Colonic mucosa (tissue), 4 donors: ENCODE results near the gene CUTC. TPM values are rescaled to one million over a fixed set of nuclear protein-coding genes. Genes with fewer than 3 reads are reported as not detected.

ENCODE experiments used
- DNase-seq: peaks from one replicate; pipeline ENCODE4 v3.0.0-alpha.2; 2020
- H3K27ac ChIP-seq: fragments of 200-600 bp; one replicate; pipeline ENCODE4 v1.8.0; 2021
- H3K27me3 ChIP-seq: fragments of 200-600 bp; one replicate; pipeline ENCODE4 v1.8.0; 2021
- H3K36me3 ChIP-seq: fragments of 200-600 bp; one replicate; pipeline ENCODE4 v1.8.0; 2021
- H3K4me1 ChIP-seq: fragments of 200-600 bp; one replicate; pipeline ENCODE4 v1.8.0; 2021; ENCODE audit warnings: mild to moderate bottlenecking
- H3K4me3 ChIP-seq: fragments of 200-600 bp; one replicate; pipeline ENCODE4 v1.8.0; 2021
- H3K9ac ChIP-seq, 2 donors: one replicate each; pipeline ENCODE4 v1.7.0; 2013; ENCODE audit warnings: control low read depth in 2 of 2, low read depth in 2 of 2, low read length in 2 of 2
- H3K9me3 ChIP-seq: fragments of 200-600 bp; one replicate; pipeline ENCODE4 v1.8.0; 2021
- CTCF ChIP-seq: fragments of 200-600 bp; IDR thresholded peaks from one replicate; pipeline ENCODE4 v1.8.0; 2022; ENCODE audit warnings: antibody characterized with exemption, mild to moderate bottlenecking
- intact Hi-C: fragments of 100-400 bp; cut with DNase I; formaldehyde crosslinking; loops from one replicate; pipeline ENCODE4 v1.14.1; 2022
- total RNA-seq, 2 donors: library from RNA; stranded (reverse); fragmentation: NEBNext Ultra II Directional in 1 of 2; extraction: Animal tissue kit (Norgen Biotek cat#: 25700) in 1 of 2; gene quantifications; one replicate each; pipeline ENCODE4 v1.2.1, GENCODE V29; 2021
- donor health status: healthy.
- donor health status: DM: no; HTN: no; CAD: no.
- donor health status: DM: no; HTN: no; CAD: no.

CUTC gene
- total RNA-seq, 2 donors from 2014 or later: 11.2 to 15.6 TPM

GRCh38 chr10:99804471-99804870, 72.4 kb downstream of the CUTC start:
- Histone ChIP-seq H3K4me1 (no peaks in the 10 kb centered on the region), H3K27me3 (no peaks in the 10 kb centered on the region), H3K4me3 (no peak overlapping the region), H3K36me3 (no peaks in the 10 kb centered on the region), H3K27ac (no peak overlapping the region), H3K9ac (no peak overlapping the region), H3K9me3 (no peaks in the 10 kb centered on the region)
- DNase-seq: no peak
- no peak for TF ChIP-seq CTCF
- intact Hi-C loops: no loop called here

GRCh38 chr10:99805190-99805589, 73.2 kb downstream of the CUTC start:
- Histone ChIP-seq H3K27ac (no peak overlapping the region), H3K4me1 (no peaks in the 10 kb centered on the region), H3K9me3 (no peaks in the 10 kb centered on the region), H3K9ac (no peak overlapping the region), H3K36me3 (no peaks in the 10 kb centered on the region), H3K27me3 (no peaks in the 10 kb centered on the region), H3K4me3 (no peak overlapping the region)
- no peak for DNase-seq
- intact Hi-C loops: no loop called here
- TF ChIP-seq CTCF: no peak

Other genes starting within 250 kb of the CUTC start
- gene NKX2-3, start 199.3 kb upstream of the CUTC start, total RNA-seq: 1 to 10 TPM; 5.4 to 7.9 TPM
- gene SLC25A28, start 111.8 kb upstream of the CUTC start, total RNA-seq: 10 to 100 TPM; 29.6 to 38.7 TPM
- 10 to 100 TPM; 22.6 to 23.9 TPM for gene ENTPD7, start 72.7 kb upstream of the CUTC start, total RNA-seq
- gene COX15, start 107 bp upstream of the CUTC start, total RNA-seq: 10 to 100 TPM; 48.1 to 50.1 TPM
- gene ABCC2, start 50.4 kb downstream of the CUTC start, total RNA-seq: under 1 TPM; 0.45 to 0.72 TPM